ENCODE measurements around the gene SPPL3.

The SPPL3 gene

DNA sequence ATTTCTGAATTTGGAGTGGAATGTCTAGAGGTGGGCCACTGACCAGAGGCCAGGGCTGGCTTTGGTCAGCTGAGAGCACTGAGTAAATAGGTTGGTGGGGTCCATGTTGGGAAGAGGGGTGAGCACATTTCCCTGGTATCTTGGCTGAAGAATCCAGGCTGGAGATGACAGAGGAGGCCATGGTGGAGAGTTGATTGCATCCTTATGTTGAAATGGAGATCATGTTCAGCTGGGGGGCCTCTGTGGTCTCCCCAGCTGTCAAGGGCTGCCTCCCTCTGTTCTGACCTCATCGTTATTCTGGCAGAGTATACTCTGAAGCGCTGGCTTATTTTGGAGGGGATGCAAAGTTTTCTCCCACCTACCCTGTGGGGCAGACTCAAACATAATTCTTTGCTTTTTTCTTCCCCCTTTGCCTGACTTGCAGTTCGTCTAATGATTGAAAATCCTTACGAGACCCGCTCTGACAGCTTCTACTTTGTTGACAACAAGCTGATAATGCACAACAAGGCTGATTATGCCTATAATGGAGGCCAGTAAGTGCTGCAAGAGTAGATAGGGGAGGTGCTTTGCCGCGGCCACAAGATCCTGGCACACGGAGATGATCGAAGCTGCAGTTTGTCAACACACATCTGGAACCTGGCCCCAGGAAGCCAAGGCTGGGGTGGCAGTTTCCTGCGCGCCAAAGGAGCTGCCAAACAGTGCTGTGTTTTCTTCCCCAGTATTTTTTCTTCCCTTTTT lies 184.5 kb downstream of the SPPL3 start:
- no peak for FAIRE-seq

DNA sequence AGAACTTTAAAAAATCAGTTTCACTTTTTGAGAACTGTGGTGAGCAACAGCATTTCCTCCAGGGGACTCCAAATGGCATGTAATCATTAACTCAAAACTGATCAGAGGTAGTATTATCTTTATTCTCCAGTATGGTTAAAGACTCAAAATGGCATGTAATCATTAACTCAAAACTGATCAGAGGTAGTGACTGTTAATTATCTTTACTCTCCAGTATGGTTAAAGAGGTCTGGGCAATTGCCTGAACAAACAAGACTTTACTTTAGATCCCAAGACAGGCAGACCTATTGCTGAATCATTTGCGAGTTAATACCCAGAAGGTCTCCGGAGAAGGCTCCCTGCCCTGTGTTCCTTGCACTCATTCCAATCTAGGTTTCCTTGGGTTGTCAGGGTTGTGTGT lies 185.1 kb downstream of the SPPL3 start:
- no peak for FAIRE-seq

DNA sequence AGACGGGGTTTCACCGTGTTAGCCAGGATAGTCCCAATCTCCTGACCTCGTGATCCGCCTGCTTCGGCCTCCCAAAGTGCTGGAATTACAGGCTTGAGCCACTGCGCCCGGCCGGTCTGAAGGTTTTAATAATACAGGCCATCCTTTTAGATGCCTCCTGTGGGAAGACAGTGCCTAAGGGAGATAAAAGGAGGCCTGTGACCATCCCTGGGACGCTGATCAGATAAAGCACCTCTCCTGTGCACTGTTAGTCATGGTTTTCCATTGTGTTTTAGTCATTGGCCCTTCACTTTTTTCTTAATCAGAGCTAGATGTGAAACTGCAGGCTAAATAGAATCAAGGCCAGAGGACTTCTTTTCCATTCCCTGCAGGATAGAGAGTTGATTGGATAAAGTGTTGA lies 186.1 kb downstream of the SPPL3 start:
- no peak for FAIRE-seq

DNA sequence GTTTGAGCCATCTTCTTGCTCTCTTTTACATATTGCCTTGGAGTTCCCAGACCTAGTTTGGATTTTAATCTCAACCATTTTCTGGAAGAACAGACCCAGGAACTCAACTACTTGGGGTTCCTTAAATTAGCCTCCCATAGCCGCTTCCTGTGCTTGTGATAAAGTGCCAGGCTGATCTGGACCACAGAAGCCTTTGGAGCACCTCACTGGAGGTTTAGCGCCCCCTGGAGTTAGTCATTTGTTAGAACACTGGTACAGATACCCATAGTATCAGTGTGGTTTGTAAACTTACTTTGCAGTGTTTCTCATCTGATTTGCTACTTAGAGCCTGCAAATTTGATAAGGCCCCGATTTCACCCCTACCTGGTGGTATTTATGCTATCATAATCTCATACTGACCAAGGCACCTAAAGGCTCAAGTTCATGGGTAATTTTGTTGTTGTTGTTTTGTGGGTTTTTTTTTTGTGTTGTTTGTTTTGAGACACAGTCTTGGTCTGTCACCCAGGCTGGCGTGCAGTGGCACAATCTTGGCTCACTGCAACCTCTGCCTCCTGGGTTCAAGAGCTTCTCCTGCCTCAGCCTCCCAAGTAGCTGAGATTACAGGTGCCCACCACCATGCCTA lies 190.2 kb downstream of the SPPL3 start:
- peak; percentile 78 for FAIRE-seq

DNA sequence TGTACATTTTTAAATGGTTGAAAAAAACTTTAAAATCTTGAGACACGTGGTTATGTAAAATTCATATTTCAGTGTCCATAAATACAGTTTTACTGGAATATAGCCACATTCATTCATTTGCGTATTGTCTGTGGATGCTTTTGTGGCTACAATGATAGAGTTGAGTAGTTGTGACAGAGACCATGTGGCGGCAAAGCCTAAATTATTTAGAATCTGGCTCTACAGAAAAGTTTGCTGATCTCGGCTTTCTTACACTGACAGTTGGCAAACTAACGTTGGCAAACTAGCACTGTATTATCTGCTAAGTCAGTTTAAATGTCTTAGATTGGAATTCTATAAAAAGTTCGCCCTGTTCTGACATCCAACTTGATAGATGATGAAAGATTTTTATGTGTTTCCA lies 191.5 kb downstream of the SPPL3 start:
- FAIRE-seq = no peak
